HEK293 (cell line): ENCODE results near the gene SEC22B.
"Not testable (repeated sequence)": the region's sequence is repeated elsewhere in the genome, so short reads cannot be mapped to it uniquely, and the experiment has no call there.

Experiments used
- ZBTB49 ChIP-seq: fragments of 450-650 bp; formaldehyde crosslinking; IDR thresholded peaks from 2 replicates; pipeline ENCODE4 v1.5.1; 2016; ENCODE audit warnings: missing biosample characterization, missing genetic modification characterization, low read depth
- ZNF24 ChIP-seq: fragments of 450-650 bp; formaldehyde crosslinking; IDR thresholded peaks from 2 replicates; pipeline ENCODE4 v1.5.1; 2016; ENCODE audit warnings: missing biosample characterization, missing genetic modification characterization
- ZNF292 ChIP-seq: fragments of 450-650 bp; formaldehyde crosslinking; IDR thresholded peaks from 2 replicates; pipeline ENCODE4 v1.5.1; 2016; ENCODE audit warnings: low read depth, missing biosample characterization, missing genetic modification characterization, borderline replicate concordance

GRCh38 chr1:120126216-120126615 lies 50.1 kb downstream of the SEC22B start:
- not testable (repeated sequence) for TF ChIP-seq ZNF24, ZBTB49, ZNF292 (tag by site-specific recombination)
